Renal cortical epithelial cell (primary cell): Measurements from ENCODE around the gene BAIAP2L1. TPM values are rescaled to one million over a fixed set of nuclear protein-coding genes. Genes with fewer than 3 reads are reported as not detected.
A peak's percentile ranks its signal among the peaks of the same experiment; 100 is the strongest.
"Not testable (repeated sequence)": the region's sequence is repeated elsewhere in the genome, so short reads cannot be mapped to it uniquely, and the experiment has no call there.

Experiments used
- DNase-seq: peaks from one replicate; pipeline ENCODE4 v3.0.0-alpha.2; 2011; ENCODE audit warnings: low read depth
- total RNA-seq: library from RNA; depleted of rRNA; stranded (reverse); fragments of >200 nt; gene quantifications from 2 replicates; pipeline ENCODE4 v1.2.3, GENCODE V29; 2014

The BAIAP2L1 gene
- 21.4 and 25.8 TPM in 2 replicates for total RNA-seq

GRCh38 chr7:98400542-98401340, at the start of gene BAIAP2L1:
Gene BAIAP2L1 (minus strand): TSS chr7:98401090. CDS start chr7:98400852, 238 bp downstream.
- peak; percentile 57 for DNase-seq

- no peak for DNase-seq
Observed at GRCh38 chr7:98448766-98449165, 47.9 kb upstream of the BAIAP2L1 start.

- not testable (repeated sequence) for DNase-seq
Observed at GRCh38 chr7:98440992-98441391, 40.1 kb upstream of the BAIAP2L1 start.

GRCh38 chr7:98439484-98439883, 38.6 kb upstream of the BAIAP2L1 start:
- DNase-seq, result no peak

- DNase-seq, result no peak
Observed at GRCh38 chr7:98434087-98434486, 33.2 kb upstream of the BAIAP2L1 start.

- no peak for DNase-seq
Observed at GRCh38 chr7:98429799-98430198, 28.9 kb upstream of the BAIAP2L1 start.

- peak; percentile 45 for DNase-seq
Observed at GRCh38 chr7:98423043-98423442, 22.2 kb upstream of the BAIAP2L1 start.

GRCh38 chr7:98420966-98421612, 20.2 kb upstream of the BAIAP2L1 start:
- peak; percentile 49 for DNase-seq

- not testable (repeated sequence) for DNase-seq
Observed at GRCh38 chr7:98419988-98420387, 19.1 kb upstream of the BAIAP2L1 start.

GRCh38 chr7:98419316-98419691, 18.4 kb upstream of the BAIAP2L1 start:
- not testable (repeated sequence) for DNase-seq

- DNase-seq, result peak; percentile 92
Observed at GRCh38 chr7:98418636-98419315, 17.9 kb upstream of the BAIAP2L1 start.

GRCh38 chr7:98418271-98418635, 17.4 kb upstream of the BAIAP2L1 start:
- peak; percentile 11 for DNase-seq

GRCh38 chr7:98417604-98418270, 16.8 kb upstream of the BAIAP2L1 start:
- DNase-seq, result peak; percentile 85

- no peak for DNase-seq
Observed at GRCh38 chr7:98414205-98414900, 13.5 kb upstream of the BAIAP2L1 start.

- DNase-seq, result not testable (repeated sequence)
Observed at GRCh38 chr7:98413655-98414054, 12.8 kb upstream of the BAIAP2L1 start.

- DNase-seq, result no peak
Observed at GRCh38 chr7:98409843-98410242, 9.0 kb upstream of the BAIAP2L1 start.

GRCh38 chr7:98408146-98408545, 7.3 kb upstream of the BAIAP2L1 start:
- DNase-seq, result not testable (repeated sequence)

- DNase-seq, result no peak
Observed at GRCh38 chr7:98406827-98407226, 5.9 kb upstream of the BAIAP2L1 start.

GRCh38 chr7:98404840-98405239, 4.0 kb upstream of the BAIAP2L1 start:
- DNase-seq, result no peak

- no peak for DNase-seq
Observed at GRCh38 chr7:98399890-98400541, 874 bp downstream of the BAIAP2L1 start.

GRCh38 chr7:98399462-98399861, 1.4 kb downstream of the BAIAP2L1 start:
- DNase-seq, result peak; percentile 47
